MCF 10A (cell line): ENCODE data around the gene SELPLG. TPM values are rescaled to one million over a fixed set of nuclear protein-coding genes. Genes with fewer than 3 reads are reported as not detected.

Experiments used
- BruUV-seq: library from RNA; stranded (reverse); fragments of 400-500 nt; replicated peaks from 2 replicates; lab custom pipeline; 2021; lab: Mats Ljungman, UMichigan
- CTCF ChIA-PET: fragments of 300-600 bp; sonication (Branson Sonifier 250); formaldehyde crosslinking; extraction: SDS; loops from one replicate; lab custom pipeline; 2021; ENCODE audit warnings: antibody characterized with exemption, inconsistent platforms; lab: Yijun Ruan, JAX
- POLR2A ChIA-PET: fragments of 300-600, 350-650 bp; sonication (Branson Sonifier 250); formaldehyde crosslinking; extraction: SDS; loops from one replicate; lab custom pipeline; 2020; ENCODE audit warnings: antibody characterized with exemption, inconsistent platforms; lab: Yijun Ruan, JAX
- DNase-seq: peaks from one replicate; pipeline ENCODE4 v3.0.0-alpha.2; 2018; ENCODE audit not compliant: unreplicated experiment
- H3K27ac Mint-ChIP-seq: one replicate; pipeline ENCODE4 v1.8.0; 2022; ENCODE audit warnings: mild to moderate bottlenecking, low read depth, mixed read lengths; ENCODE audit not compliant: unreplicated experiment
- H3K27me3 Mint-ChIP-seq: one replicate; pipeline ENCODE4 v1.8.0; 2022; ENCODE audit warnings: mixed read lengths; ENCODE audit not compliant: insufficient read depth, unreplicated experiment
- H3K36me3 Mint-ChIP-seq: one replicate; pipeline ENCODE4 v1.8.0; 2022; ENCODE audit warnings: mild to moderate bottlenecking, moderate library complexity, mixed read lengths; ENCODE audit not compliant: insufficient read depth, unreplicated experiment
- H3K4me1 Mint-ChIP-seq: one replicate; pipeline ENCODE4 v1.8.0; 2022; ENCODE audit warnings: mixed read lengths; ENCODE audit not compliant: insufficient read depth, unreplicated experiment
- H3K4me3 Mint-ChIP-seq: one replicate; pipeline ENCODE4 v1.8.0; 2022; ENCODE audit warnings: mild to moderate bottlenecking, moderate library complexity, mixed read lengths; ENCODE audit not compliant: unreplicated experiment
- H3K9me3 Mint-ChIP-seq: one replicate; pipeline ENCODE4 v1.8.0; 2022; ENCODE audit warnings: mixed read lengths; ENCODE audit not compliant: unreplicated experiment
- CTCF ChIP-seq: fragments of 200-600 bp; IDR thresholded peaks from one replicate; pipeline ENCODE4 v1.8.0; 2022; ENCODE audit warnings: antibody characterized with exemption, mild to moderate bottlenecking; ENCODE audit not compliant: unreplicated experiment
- intact Hi-C: fragments of 100-400 bp; cut with micrococcal nuclease; formaldehyde crosslinking; loops from 2 replicates; pipeline ENCODE4 v1.14.1; 2022
- total RNA-seq: library from RNA; stranded (reverse); gene quantifications from 2 replicates; pipeline ENCODE4 v1.2.3, GENCODE V29; 2022

Gene SELPLG
- total RNA-seq, 1 experiment from 2014 or later, result 0.86 TPM

DNA sequence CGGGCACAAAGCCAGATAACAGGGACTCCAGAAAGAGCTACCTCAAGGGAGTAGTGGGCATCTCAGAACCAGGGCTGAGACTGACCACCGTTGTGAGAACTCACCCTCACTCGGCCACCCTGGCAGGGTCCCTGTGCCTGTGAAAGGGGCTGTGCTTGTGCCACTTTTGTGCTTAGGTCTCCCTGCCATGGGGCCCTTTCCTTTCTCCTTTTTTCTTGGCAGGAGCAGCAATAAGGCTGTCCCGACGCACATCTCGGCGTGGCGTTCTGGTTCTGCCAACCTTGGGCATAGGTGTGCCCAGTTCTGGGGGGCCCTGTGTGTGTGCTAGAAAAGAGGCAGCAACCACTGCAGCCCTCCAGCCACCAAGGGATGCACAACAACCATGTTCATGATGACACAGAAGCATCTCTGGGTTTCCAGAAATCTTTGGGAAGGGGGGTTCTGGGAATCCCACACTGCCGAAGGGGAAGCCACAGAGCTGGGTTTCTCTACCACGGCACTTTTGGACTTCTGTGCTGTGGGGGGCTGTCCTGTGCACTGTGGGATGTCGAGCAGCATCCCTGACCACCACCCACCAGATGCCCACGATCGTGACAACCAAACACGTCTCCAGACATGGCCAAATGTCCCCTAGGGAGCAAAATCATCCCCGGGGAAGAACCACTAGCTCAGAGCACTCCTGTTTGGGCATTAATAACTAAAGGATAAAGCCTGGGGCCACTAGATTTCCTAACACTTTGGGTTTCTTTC lies 22.7 kb downstream of the SELPLG start:
- TF ChIP-seq CTCF, result no peak
- ChIA-PET CTCF (interaction anchor here (0.6 to 1.4 kb wide), 5 partner anchors 8 to 894 kb away, joined by 3 to 6 read pairs (median 5); no protein-coding TSS in a partner anchor), POLR2A (interaction anchor here (0.9 kb wide), 1 partner anchor 45 kb away, joined by 4 read pairs; no protein-coding TSS in a partner anchor)
- Mint-ChIP-seq H3K4me1 (peaks cover 6% of the 10 kb centered on the region), H3K27ac (no peak overlapping the region), H3K27me3 (no peaks in the 10 kb centered on the region), H3K9me3 (no peaks in the 10 kb centered on the region), H3K4me3 (no peak overlapping the region), H3K36me3 (no peaks in the 10 kb centered on the region)
- no TSS peak for BruUV-seq
- intact Hi-C loops, result no loop called here
- no peak for DNase-seq

GRCh38 chr12:108610336-108610815 lies 23.3 kb downstream of the SELPLG start:
- Mint-ChIP-seq H3K36me3 (no peaks in the 10 kb centered on the region), H3K4me3 (no peak overlapping the region), H3K4me1 (peaks cover 6% of the 10 kb centered on the region), H3K9me3 (no peaks in the 10 kb centered on the region), H3K27ac (no peak overlapping the region), H3K27me3 (no peaks in the 10 kb centered on the region)
- POLR2A ChIA-PET, result interaction anchor here (0.9 kb wide), 1 partner anchor 44 kb away, joined by 4 read pairs; no protein-coding TSS in a partner anchor
- no peak for TF ChIP-seq CTCF
- intact Hi-C loops, result no loop called here
- no peak for DNase-seq
- BruUV-seq, result no TSS peak
- CTCF ChIA-PET, result interaction anchor here (0.6 to 1.4 kb wide), 4 partner anchors 9 to 895 kb away, joined by 3 to 6 read pairs (median 5); no protein-coding TSS in a partner anchor

- BruUV-seq, result no TSS peak
- POLR2A ChIA-PET, result interaction anchor here (0.9 kb wide), 1 partner anchor 44 kb away, joined by 4 read pairs; no protein-coding TSS in a partner anchor
- no peak overlapping the region for H3K4me3 Mint-ChIP-seq
- H3K9me3 Mint-ChIP-seq, result no peaks in the 10 kb centered on the region
- DNase-seq, result no peak
- H3K36me3 Mint-ChIP-seq, result no peaks in the 10 kb centered on the region
- no peak overlapping the region for H3K27ac Mint-ChIP-seq
- CTCF ChIA-PET, result interaction anchor here (0.6 to 1.1 kb wide), 2 partner anchors 9 to 63 kb away, joined by 3 to 5 read pairs; no protein-coding TSS in a partner anchor
- H3K4me1 Mint-ChIP-seq, result peaks cover 6% of the 10 kb centered on the region
- TF ChIP-seq CTCF, result no peak
- intact Hi-C loops, result no loop called here
- H3K27me3 Mint-ChIP-seq, result no peaks in the 10 kb centered on the region
Observed at GRCh38 chr12:108609537-108610335, 24.0 kb downstream of the SELPLG start.
